K562 (cell line): ENCODE measurements around the gene RYR3.

Experiments
- MXI1 ChIP-seq: IDR thresholded peaks from 2 replicates; pipeline ENCODE4 v1.6.1; 2011; ENCODE audit warnings: low read depth, mild to moderate bottlenecking, improper control_type of control experiment, low read length
- SMARCA4 ChIP-seq: fragments of 450-650 bp; IDR thresholded peaks from 2 replicates; pipeline ENCODE4 v1.6.1; 2016
- TCF7 ChIP-seq: sonication (generic); IDR thresholded peaks from 2 replicates; pipeline ENCODE4 v1.6.1; 2016; ENCODE audit warnings: antibody characterized with exemption, borderline replicate concordance
- ZNF780A ChIP-seq: fragments of 250-450 bp; sonication (Bioruptor Pico); IDR thresholded peaks from 2 replicates; pipeline ENCODE4 v1.5.0; 2021; ENCODE audit warnings: mild to moderate bottlenecking
- ZSCAN32 ChIP-seq: fragments of 450-650 bp; formaldehyde crosslinking; IDR thresholded peaks from 2 replicates; pipeline ENCODE4 v1.4.0; 2020; ENCODE audit warnings: mild to moderate bottlenecking, moderate library complexity

DNA sequence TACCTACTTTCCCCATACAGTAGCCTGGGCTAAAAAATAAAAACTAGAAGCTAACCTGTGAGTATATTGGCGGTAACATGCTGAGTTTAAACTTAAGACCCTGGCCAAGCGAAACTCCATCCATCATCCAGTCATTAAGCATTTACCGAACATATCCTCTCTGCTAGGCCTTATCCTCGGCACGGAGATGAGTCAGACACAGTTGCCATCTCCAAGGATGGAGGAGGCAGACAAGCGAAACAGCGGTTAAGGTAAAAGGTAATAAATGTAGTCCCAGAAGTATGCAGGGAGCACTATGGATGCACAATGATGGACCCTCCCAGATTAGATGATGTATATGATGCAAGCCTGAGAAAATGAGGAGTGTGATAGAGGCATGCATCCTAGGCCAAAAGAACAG is 143.6 kb downstream of the RYR3 start:
- TF ChIP-seq MXI1: no peak
- TF ChIP-seq SMARCA4: no peak
- no peak for TF ChIP-seq ZSCAN32
- no peak for TF ChIP-seq TCF7
- TF ChIP-seq ZNF780A: no peak
